GM21447 (cell line): ENCODE results near the gene FAM221B.
A peak's percentile ranks its signal among the peaks of the same experiment; 100 is the strongest.

Source experiments
- ATAC-seq: cut with Tn5 transposase; IDR thresholded peaks from one replicate; pipeline ENCODE4 v1.9.1; 2021; ENCODE audit not compliant: unreplicated experiment

Gene FAM221B

DNA sequence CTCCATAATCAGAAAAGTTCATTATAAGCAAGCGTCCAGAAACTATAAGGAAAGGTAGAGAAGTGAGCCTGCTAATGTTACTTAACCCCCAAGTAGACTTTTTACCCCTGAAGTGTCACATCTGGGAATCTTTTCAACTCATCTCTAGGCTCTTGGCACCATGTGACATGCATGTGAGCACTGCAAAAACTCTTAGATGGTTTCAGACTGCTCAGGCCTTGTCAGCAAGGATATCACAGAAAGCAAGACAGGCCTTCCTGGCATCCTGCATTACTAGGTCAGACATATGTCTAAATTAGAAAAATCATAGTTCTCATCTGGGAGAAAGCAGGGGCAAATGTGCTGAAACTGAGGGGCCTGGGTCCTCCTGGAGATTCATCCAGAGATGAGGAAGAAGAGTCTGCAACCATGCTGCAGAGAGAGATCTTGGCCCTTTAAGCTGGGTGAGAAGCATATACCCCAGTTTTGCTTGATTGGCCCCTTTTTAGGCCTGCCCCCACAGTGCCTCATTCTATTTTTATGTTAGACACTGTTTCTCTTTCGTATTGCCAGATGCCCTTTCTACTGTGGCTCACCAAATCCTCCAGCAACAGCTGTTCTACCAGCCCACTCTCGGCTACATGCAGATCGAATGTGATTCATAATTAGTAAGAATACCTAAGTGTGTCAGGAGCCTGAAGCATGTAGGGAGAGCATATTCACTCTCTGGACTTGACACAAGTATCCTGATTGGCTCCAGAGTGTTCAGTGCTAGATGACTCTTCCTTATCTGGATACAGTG lies 19.4 kb upstream of the FAM221B start:
- ATAC-seq: peak; percentile 91

DNA sequence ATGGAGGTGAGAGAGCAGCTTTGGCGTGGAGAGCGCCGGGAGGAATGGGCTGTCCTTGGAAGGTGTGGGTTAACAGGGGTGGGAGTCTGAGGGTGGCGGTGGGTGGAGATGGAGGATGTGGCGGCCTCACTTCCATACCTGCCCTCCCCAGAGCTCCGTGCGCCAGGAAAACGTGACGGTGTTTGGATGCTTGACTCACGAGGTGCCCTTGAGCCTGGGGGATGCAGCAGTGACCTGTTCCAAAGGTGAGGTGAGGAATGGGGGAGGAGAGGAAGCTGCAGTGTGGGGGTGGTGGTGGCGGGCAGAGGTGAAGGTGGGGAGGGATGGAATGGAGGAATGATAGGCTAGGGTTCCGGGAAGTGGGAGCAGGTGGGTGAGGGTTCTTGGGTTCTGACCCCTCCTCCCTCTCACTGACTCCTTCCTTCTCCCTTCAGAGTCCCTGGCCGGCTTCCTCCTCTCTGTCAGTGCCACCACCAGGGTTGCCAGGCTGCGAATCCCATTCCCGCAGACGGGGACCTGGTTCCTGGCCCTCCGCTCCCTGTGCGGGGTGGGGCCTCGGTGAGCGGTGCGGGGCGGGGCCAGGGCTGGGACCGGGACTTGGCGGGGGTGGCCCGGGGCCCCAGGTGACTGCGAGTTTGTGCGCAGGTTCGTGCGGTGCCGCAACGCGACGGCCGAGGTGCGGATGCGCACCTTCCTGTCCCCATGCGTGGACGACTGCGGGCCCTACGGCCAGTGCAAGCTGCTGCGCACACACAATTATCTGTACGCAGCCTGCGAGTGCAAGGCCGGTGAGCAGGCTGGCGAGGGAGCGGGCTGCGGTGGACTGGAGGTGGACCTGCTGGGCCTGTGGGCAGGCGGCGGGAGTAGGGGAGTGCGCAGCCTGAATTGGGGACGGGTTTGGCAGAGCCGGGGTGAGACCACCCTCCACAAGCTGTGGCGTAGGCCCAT lies 17.6 kb upstream of the FAM221B start:
- no peak for ATAC-seq

DNA sequence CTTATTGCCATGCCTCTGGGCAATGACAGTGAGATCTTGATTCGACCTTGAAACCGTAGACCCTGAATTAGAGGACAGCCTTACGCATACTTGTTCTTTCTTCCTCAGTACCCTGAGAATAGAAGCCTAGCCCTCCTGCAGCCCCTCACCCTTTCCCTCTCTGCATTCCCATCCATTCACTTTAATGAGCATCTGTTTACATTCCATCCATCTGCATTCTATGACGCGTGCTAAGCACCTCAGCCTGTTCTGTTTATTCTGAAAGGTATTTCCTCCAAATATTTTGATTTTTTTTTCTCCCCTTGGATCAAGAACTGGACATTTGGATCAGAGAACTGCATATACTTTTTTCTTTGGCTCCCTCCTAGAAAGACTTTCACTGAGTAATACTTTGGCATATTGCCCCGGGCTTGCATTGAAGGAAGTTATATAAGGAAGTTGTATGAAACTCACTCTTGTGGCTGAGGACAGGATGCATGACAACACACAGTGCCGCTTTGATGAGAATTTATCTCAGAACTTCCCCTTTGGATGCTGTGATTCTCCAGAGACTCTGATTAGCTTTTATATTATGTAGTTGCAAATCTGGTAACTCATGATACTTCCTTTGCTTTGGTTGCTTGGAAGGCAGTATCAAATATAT lies 16.2 kb upstream of the FAM221B start:
- no peak for ATAC-seq

DNA sequence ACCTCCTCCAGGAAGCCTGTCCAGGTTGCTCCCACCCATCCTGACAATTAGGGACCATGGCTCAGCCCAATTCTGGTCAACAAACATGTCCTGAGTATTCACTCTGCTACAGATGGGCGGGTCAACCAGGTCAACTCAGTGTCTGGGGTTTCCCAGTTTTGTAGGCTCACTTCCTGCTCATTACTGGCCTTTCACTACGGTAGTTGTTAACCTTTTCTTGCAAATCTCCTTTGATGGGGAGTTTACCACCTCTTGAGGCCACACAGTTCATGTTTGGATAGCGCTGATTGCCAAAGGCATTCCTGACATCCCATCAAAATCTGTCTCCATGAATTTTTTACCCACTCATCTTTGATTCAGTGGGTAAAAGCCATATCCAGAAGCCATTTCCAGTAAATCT lies 14.3 kb upstream of the FAM221B start:
- ATAC-seq: peak; percentile 78

DNA sequence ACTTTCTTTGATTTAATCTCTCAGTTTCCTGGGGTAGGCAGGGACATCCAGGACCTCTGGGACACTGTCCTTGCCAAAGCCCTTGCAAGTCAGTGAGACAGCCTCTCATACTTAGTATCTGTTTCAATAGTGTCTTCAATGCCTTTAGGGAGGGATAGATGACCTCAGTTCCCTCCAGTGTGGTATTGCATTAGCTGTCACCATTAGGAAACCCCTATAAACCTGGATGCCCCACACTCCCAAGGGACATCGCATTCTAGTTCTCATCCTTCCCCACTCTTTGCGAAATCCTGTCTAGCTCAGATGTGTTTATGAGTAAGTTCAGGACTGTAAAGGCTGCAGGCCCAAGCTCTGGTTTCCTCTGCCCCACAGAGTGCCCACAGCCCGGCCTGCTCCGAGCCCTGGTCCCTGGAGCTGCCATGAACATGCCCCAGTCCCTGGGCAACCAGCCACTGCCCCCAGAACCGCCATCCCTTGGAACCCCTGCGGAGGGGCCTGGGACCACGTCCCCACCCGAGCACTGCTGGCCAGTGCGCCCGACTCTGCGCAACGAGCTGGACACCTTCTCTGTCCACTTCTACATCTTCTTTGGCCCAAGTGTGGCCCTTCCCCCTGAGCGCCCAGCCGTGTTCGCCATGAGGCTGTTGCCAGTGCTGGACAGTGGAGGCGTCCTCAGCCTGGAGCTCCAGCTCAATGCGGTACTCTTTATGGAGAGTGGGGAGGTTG lies 13.7 kb upstream of the FAM221B start:
- no peak for ATAC-seq

DNA sequence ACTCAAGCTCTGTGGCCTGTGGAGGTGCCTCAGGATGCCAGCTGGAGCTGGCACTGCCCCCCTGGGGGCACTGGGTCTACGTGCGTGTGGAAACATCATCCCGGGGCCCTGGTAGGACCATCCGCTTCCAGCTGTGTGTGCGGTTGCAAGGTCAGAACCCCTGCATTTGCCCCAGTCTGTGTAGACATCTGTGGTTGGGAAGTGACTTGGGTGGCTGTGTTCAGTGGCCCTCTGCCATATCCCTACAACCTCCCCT lies 13.0 kb upstream of the FAM221B start:
- no peak for ATAC-seq

DNA sequence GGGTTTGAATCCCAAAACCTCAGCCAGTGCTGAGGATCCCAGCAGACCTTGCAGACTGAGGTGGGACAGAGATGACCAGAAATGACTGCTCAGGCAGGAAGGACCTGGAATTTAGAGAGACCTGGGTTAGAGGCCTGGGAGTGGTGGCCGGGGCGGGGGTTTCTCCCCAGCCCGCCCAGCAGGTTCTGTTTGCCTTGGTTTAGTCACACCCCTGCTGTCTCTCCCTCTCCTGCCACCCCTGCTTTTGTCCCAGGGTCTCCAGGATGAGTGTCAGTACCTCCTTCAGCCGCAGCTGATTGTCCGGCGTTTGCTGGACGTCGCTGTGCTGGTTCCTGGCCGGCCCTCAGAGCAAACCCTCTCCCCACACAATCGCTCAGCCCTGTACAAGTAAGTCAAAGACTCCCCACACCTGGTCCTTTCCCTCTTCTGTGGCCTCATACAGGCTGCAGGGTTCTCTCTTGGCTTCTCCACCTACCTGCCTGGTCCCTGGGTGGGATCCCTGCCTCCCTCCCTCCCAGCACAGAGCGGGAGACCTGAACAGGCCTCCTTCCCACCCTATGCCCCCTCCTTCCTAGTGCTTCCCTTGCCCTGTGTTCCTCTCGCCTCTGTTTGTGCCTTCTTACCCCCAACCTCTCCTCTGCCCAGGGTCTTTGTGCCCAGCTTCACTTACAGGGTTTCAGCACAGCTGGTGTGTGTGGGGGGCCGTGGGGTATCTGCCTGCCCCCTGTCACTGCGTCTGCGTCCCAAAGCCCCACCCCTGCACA lies 12.5 kb upstream of the FAM221B start:
- ATAC-seq: no peak

DNA sequence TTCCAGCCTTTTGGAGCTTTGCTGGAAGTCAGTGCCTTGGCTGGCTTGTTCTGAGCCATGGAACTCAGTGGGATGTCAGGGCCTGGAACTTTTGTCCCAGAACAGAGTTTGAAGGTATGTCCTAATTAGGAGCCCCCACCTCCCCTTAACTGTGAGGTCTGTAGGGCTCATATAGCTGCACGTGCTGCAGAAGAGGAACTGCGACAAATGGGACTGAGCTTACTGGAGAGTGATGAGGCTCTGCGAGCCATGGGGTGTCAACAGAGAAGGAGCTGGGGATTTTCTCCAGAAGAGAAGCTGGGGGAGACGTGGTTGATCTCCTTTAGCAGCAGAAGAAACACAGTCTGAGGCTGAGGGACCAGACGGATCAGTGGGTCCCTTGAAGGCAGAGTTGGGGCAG lies 11.4 kb upstream of the FAM221B start:
- no peak for ATAC-seq

DNA sequence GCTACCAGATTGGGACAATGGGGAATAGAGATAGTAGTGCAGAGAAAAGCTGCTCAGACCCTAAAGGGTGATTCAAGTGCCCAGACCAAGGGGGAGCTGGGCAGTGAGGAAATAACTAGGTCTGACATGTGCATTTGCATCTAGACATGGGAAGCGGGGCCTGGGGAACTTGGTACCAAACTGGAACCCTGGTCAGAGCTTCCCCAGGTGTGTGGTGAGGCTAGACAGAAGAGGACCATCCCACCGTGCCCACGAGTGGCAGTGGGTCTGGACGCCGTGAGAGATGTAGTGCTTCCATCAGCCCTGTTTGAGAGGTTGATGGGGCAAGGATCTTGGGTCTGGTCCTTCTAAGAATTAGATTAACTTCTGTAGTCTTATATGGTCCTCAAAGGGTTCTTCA lies 8.1 kb upstream of the FAM221B start:
- no peak for ATAC-seq

DNA sequence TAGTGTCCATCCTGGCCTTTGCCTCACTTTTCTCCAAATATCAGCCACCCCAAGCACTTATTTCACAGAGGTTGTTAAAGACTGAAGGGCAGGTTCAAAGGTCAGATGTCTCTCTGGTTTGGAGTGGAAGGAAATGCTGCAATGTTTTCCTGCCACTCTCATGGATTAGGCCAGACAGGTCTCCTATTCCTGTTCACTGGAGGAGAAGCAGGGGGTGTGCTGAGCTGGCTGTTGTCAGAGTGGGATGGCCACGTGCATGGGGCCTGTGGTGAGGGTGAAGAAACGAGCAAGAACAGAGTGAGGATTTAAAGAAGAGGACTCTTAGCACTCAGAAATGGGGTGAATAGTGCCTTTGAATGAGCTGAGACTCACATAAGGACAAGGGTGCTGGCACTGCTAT lies 7.2 kb upstream of the FAM221B start:
- no peak for ATAC-seq

DNA sequence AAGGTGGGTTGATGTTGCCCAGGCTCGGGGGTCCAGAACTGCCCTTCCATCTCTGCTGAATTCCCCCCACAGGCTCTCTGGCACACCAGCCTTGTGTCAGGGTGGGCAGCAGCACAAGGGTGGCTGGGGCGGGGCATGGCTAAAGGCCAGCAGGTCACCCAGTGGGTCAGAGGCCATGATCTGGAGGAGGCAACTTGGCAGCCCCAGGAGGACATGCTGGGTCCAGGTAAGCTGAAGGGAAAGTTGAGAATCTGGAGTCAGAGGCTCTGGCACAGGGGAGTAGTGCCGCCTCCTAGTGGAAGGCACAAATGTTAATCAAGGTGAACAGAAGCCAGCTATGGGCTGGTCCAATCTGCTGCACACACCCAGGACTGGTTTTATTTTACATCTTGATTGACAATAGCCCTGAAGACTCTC lies 6.7 kb upstream of the FAM221B start:
- ATAC-seq: no peak

DNA sequence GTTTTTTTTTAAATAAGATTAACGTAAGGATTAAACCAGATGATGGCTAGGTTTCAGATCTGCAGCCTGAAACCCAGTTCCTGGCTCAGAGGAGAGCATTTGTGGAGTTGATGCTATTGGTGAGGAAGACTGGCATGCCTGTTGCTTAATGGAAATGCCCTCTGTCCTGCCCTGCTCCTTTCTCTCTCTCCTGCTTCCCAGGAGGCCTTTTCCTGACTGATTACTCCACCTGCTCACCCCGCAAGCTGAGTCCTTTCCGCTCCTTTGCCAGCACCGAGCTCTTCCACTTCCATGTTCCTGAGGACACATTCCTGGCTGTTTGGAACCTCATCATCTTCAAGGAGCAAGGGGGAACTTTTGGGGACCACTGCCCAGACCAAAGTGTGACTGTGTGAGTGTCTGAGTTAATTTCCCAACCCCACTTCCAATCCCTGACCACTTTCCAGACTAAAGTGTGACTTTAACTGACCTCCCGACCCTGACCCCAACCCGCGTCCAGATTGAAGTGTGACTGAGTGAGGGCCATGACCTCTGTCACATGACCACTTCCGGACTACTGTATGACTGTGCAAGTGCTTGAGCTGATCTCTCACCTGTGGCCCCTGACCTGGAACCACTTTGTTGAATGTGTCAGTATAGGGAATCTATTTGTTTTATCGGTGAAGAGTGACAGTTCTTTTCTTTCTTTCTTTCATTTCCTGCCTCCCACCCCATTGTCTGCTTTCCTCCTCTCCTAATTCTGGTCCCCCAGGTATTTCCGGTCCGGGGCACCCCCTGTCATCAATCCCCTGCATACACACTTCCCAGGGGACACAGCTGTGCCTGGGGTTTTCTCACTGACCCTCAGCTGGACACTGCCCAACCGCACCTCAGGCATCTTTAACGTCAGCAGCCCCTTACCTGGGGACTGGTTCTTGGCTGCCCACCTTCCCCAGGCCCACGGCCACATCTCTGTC lies 6.0 kb upstream of the FAM221B start:
- ATAC-seq: no peak

DNA sequence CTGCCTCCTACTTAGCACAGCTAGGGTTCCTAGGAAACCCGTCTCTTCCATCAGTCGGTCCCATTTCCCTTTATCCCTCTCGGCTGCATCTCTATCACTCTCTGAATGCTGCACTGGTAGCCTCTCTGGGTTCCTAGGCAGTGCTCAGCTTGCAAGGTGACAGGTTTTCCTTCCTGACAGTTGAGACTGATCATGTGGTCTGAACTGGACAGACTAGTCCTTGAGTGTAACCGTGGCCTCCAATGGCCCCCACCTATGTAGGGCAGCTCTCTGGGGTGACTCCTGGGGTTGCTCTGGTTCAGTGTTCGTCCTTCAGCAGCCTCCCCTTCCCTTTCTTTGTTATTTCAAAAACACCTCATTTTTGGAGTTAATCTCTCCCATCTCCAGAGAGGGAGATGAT lies 4.3 kb upstream of the FAM221B start:
- no peak for ATAC-seq

DNA sequence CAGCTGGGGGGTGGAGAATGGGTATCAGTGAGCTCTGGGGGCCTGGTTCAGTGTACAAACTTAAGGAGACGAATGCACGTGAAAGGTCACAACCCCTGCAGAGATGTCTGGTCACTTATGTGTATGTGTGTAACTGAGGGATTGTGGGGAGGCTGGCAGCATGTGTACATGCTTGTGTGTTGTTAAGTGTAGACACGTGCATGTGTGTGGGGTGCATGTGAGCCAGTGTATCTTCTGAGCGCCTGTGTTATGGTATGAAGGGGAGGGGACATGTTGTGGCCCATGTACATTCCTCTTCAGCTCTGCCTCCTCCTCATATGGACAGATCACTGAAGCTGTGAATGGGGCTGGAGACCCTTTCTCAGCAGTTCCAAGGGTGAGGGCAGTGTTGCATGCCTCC lies 2.5 kb upstream of the FAM221B start:
- ATAC-seq: no peak

DNA sequence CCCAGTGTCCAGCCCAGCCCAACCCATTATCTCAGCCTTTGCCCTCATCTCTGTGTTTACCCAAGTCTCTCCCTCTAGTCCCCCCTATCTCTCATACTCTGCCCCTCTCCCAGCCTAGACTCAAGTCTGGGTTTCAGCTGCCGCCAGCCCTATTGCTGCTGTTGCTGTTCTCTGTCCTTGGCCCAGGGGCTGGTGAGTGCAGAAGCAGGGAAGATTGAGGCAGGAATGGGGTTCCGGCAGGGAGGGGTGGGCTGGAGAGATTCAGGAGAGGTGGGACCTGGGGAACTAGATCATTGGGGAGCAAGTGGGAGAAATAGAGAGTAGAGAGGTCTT lies 1.2 kb upstream of the FAM221B start:
- no peak for ATAC-seq

DNA sequence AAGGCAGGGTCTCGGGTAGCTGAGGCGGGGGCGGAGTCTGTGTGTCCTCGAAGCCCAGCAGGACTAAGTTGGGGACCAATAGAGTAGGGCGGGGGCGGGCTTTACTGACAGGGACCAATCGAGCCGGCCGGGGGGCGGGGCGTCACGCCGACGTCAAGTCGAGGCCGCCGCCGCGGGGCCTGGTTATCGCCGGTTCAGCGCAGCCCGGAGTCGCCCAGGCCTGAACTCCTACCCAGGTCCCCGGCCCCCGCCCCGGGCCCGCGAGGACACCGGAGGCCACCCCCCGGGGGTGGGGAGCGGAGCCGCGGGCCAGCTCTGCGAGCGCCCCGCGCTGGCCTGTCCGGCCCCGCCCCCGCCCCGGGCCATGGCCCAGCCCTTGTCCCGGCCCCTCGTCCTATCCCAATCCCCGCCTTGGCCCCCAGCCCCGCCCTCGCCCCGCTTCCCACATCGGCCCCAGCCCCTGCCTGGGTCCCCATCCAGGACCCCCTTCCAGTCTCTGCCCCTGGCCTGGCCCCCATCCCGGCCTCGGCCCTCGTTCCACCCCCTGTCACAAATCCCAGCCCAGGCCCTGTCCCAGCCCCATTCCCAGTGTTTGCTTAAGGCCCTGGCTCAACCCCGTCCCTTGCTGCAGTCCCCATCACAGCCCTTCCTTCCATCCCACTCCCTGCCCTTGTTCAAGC lies 692 bp upstream of the FAM221B start, which contains the start of gene TMEM8B:
Gene TMEM8B, plus strand, starts transcription at position 145 of the 680 bp plus-strand sequence. Its CDS starts 220 bp downstream, at position 365.
- peak; percentile 76 for ATAC-seq

DNA sequence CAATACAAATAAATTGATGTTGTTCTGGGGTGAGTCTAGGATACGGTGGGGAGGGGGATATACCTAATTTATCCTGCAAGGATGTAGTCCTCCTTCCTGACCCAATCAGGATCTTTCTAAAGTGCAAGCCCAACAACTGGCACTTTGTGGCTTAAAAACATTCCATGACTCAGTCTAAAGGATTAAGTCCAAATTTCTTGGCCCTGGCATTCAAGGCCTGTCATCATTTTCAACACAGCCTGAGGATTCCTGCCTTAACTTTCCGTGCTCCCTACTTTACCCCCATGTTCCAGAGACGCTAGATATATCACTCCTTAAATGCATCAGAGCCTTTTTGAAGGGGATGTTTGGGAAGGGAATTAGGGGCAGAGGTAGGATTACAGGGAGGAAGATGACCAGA lies 1.0 kb downstream of the FAM221B start:
- no peak for ATAC-seq

DNA sequence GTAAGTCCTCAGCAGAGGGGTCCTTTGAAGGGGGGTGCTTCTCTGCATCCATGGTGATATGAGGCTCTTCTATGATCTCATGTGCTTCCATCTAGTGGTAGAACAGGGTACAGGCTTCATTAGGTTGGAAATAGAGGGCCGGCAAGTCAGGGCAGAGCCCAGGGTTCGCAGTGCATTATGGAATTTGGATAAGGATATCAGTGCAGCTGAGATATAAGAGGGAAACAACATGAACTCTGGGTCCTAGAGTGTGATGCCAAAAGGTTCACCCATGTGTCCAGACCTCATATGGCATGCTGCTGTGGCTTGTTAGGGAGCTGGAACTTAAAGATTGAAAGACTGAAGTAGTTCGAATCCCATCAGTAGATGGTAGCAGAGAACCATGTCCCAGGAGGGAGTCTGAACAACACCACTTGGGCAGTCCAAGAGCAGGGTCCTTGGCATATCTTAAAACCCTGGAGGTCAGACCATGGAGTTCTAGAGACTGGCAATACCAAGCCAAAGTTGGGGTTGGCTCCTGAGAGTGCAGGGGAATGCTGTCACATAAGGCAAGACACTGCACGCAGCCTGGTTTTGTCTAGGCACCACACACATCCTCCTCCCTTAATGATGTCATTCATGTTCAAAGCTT lies 2.3 kb downstream of the FAM221B start:
- no peak for ATAC-seq
